K562 (cell line): ENCODE results near the gene DDR1. TPM values are rescaled to one million over a fixed set of nuclear protein-coding genes. Genes with fewer than 3 reads are reported as not detected.

Experiments used
- CLOCK ChIP-seq: fragments of 250-450 bp; sonication (Bioruptor Pico); IDR thresholded peaks from 2 replicates; pipeline ENCODE4 v1.4.0; 2020; ENCODE audit warnings: mild to moderate bottlenecking, moderate library complexity, borderline replicate concordance
- FOSL1 ChIP-seq: fragments of 200-800 bp; sonication (Bioruptor generic); conservative IDR thresholded peaks from 2 replicates; pipeline ENCODE4 v1.6.1; 2016; ENCODE audit warnings: missing genetic modification characterization, missing compliant biosample characterization
- HES1 ChIP-seq: fragments of 450-650 bp; IDR thresholded peaks from 2 replicates; pipeline ENCODE4 v1.6.1; 2016; ENCODE audit warnings: low read depth, mild to moderate bottlenecking, moderate library complexity
- JUNB ChIP-seq: fragments of 450-650 bp; formaldehyde crosslinking; conservative IDR thresholded peaks from 2 replicates; pipeline ENCODE4 v1.4.0; 2020; ENCODE audit warnings: mild to moderate bottlenecking
- KDM2B ChIP-seq: fragments of 250-450 bp; sonication (Bioruptor Pico); IDR thresholded peaks from 2 replicates; pipeline ENCODE4 v1.8.0; 2021; ENCODE audit warnings: mild to moderate bottlenecking, moderate library complexity
- KLF1 ChIP-seq: fragments of 450-650 bp; IDR thresholded peaks from 2 replicates; pipeline ENCODE4 v1.6.1; 2016; ENCODE audit warnings: missing genetic modification characterization, missing compliant biosample characterization
- NCOA1 ChIP-seq: fragments of 450-650 bp; IDR thresholded peaks from 2 replicates; pipeline ENCODE4 v1.6.1; 2016; ENCODE audit warnings: low read depth
- NCOR1 ChIP-seq: fragments of 450-650 bp; IDR thresholded peaks from 2 replicates; pipeline ENCODE4 v1.6.1; 2016; ENCODE audit warnings: mild to moderate bottlenecking, moderate library complexity
- OTX1 ChIP-seq: fragments of 450-650 bp; formaldehyde crosslinking; IDR thresholded peaks from 2 replicates; pipeline ENCODE4 v1.4.0; 2022; ENCODE audit warnings: mild to moderate bottlenecking
- SETDB1 ChIP-seq: IDR thresholded peaks from one replicate; pipeline ENCODE4 v1.6.1; 2012; ENCODE audit warnings: low read length, control low read depth, inconsistent platforms
- TEAD4 ChIP-seq, 2 experiments: sonication (generic) in 1 of 2; formaldehyde crosslinking in 1 of 2; IDR thresholded peaks; 2 replicates each; pipeline versions ENCODE4 v1.6.1 to v1.8.0; 2012 to 2022; ENCODE audit warnings: borderline replicate concordance in 1 of 2, inconsistent platforms in 1 of 2, low read length in 1 of 2, mild to moderate bottlenecking in 1 of 2, missing genetic modification reagents in 1 of 2
- TGIF2 ChIP-seq: sonication (generic); formaldehyde crosslinking; IDR thresholded peaks from 2 replicates; pipeline ENCODE4 v1.8.1; 2022; ENCODE audit warnings: mild to moderate bottlenecking, missing genetic modification reagents, moderate library complexity
- ZBED1 ChIP-seq: IDR thresholded peaks from 2 replicates; pipeline ENCODE4 v1.6.1; 2014
- ZEB2 ChIP-seq: fragments of 450-650 bp; IDR thresholded peaks from 2 replicates; pipeline ENCODE4 v1.6.1; 2016
- ZFP30 ChIP-seq: fragments of 250-450 bp; sonication (Bioruptor Pico); IDR thresholded peaks from 2 replicates; pipeline ENCODE4 v1.8.0; 2022; ENCODE audit warnings: moderate library complexity, mild to moderate bottlenecking, inconsistent platforms, borderline replicate concordance
- ZNF318 ChIP-seq, 2 experiments: fragments of 450-650 bp; IDR thresholded peaks; 2 replicates each; pipeline ENCODE4 v1.6.1; 2016; ENCODE audit warnings: mild to moderate bottlenecking in 2 of 2, borderline replicate concordance in 1 of 2, low read depth in 1 of 2, moderate library complexity in 1 of 2
- ZSCAN29 ChIP-seq: fragments of 450-650 bp; IDR thresholded peaks from 2 replicates; pipeline ENCODE4 v1.6.1; 2017
- polyA plus RNA-seq, 8 experiments: library from polyadenylated mRNA; depleted of rRNA in 4 of 8; stranded (reverse) in 5 of 8; unstranded in 3 of 8; fragments of >200 nt; fragmentation: Nextera tagmentation in 2 of 8; fragmentation: Illumina TruSeq in 1 of 8; extraction: Ambion mirVana in 2 of 8; extraction: Trizol in 1 of 8; gene quantifications; 2 replicates each; pipeline versions ENCODE4 v1.2.1 to v1.2.3, GENCODE V29; 2011 to 2014; ENCODE audit warnings: inconsistent platforms in 1 of 8, missing spikeins in 1 of 8
- total RNA-seq, 7 experiments: library from RNA; depleted of rRNA in 6 of 7; stranded (reverse); fragments of >200 nt in 6 of 7; fragmentation: Illumina TruSeq in 2 of 7; extraction: Trizol in 2 of 7; gene quantifications; 2 replicates each; pipeline versions ENCODE4 v1.2.1 to v1.2.3, GENCODE V29; 2011 to 2021; ENCODE audit warnings: low replicate concordance in 1 of 7

DDR1 gene
- total and polyA plus RNA-seq, 9 of the 15 experiments (the other 6 are each of a cell fraction or from before 2014, with no cell fraction given): 1.4 to 44.6 (median 12.2) TPM

- no peak for TF ChIP-seq KDM2B (CRISPR knock-in tag)
- TF ChIP-seq TGIF2: peak; percentile 78; the same call in 1 of the 2 replicates
- TF ChIP-seq HES1: peak; percentile 43; the same call in 1 of the 2 replicates
- 0 out of 2 replicates have a peak, but pooled peaks have one; percentile 4 for TF ChIP-seq ZSCAN29
- TF ChIP-seq ZFP30: no peak
- TF ChIP-seq CLOCK (CRISPR knock-in tag): no peak
- TF ChIP-seq FOSL1 (tag): 0 out of 2 replicates have a peak, but pooled peaks have one; percentile 17
- no peak for TF ChIP-seq ZNF318 (IDR thresholded peaks at IDR 0.05; ENCODE audit: borderline replicate concordance in 1 of 2, low read depth in 1 of 2)
- TF ChIP-seq JUNB (CRISPR knock-in tag): no peak
- TF ChIP-seq KLF1: peak; percentile 66; the same call in 1 of the 2 replicates
- TF ChIP-seq NCOR1: no peak
- TF ChIP-seq TEAD4 (IDR thresholded peaks at IDR 0.05; ENCODE audit: low read length): peak; percentile 65
- no peak for TF ChIP-seq TEAD4 (CRISPR knock-in tag; IDR thresholded peaks at IDR 0.05; ENCODE audit: borderline replicate concordance)
- TF ChIP-seq OTX1: 0 out of 2 replicates have a peak, but pooled peaks have one; percentile 4
- no peak; the same call in 1 of the 2 replicates for TF ChIP-seq ZBED1
- TF ChIP-seq ZEB2: no peak
- TF ChIP-seq NCOA1: peak; percentile 51; the same call in 1 of the 2 replicates
- no peak for TF ChIP-seq SETDB1
Observed at GRCh38 chr6:30914076-30914853, 29.9 kb downstream of the DDR1 start, which contains the start of gene VARS2 (continued).
